ENCODE data around the gene HELZ.

The HELZ gene

GRCh38 chr17:67026341-67026740, 218.7 kb downstream of the HELZ start:
- DNase-seq (ENCODE audit: low read depth in 2 of 2): no peak

- no peak for DNase-seq (ENCODE audit: low read depth in 2 of 2)
These were observed 219.7 kb downstream of the HELZ start for GRCh38 chr17:67025216-67025792.

- DNase-seq (ENCODE audit: low read depth in 2 of 2): no peak
These were observed 220.3 kb downstream of the HELZ start for GRCh38 chr17:67024736-67025135.

GRCh38 chr17:67022451-67022810, 222.6 kb downstream of the HELZ start:
- no peak for DNase-seq (ENCODE audit: low read depth in 2 of 2)

GRCh38 chr17:67021743-67022450, 223.1 kb downstream of the HELZ start:
- no peak for DNase-seq (ENCODE audit: low read depth in 2 of 2)

GRCh38 chr17:67021196-67021595, 223.8 kb downstream of the HELZ start:
- no peak for DNase-seq (ENCODE audit: low read depth in 2 of 2)
